GM21447 (cell line): ENCODE data around the gene GPR45.

Source experiments
- ATAC-seq: cut with Tn5 transposase; IDR thresholded peaks from one replicate; pipeline ENCODE4 v1.9.1; 2021; ENCODE audit not compliant: unreplicated experiment

Gene GPR45

DNA sequence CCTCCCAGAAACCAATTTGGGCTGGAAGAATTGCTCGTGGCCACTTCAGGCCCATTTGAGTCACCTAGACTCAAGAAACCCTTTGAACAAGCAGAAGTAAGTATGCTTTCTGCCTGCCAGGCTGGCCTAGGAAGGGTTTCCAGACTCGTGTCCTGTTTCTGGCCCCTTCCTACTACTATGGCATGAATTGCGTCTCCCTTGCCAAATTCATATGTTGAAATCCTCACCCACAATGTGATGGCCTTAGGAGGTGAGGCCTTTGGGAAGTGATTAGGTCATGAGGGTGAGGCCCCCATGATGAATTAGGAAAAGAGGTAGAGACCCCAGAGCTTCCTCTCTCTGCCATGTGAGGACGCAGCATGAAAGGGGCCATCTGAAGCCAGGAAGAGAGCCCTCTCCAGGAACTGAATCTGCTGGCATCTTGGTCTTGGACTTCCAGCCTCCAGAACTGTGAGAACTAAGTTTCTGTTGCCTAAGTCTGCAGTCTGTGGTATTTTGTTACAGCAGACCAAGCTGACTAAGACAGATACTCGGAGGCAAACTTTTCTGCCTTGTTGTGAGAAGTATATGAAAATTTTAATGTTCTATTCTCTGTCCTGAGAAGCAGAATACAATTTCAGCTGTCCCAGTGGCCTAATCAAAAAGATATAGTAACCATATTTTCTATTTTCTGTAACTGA, 13.1 kb downstream of the GPR45 start:
- no peak for ATAC-seq

DNA sequence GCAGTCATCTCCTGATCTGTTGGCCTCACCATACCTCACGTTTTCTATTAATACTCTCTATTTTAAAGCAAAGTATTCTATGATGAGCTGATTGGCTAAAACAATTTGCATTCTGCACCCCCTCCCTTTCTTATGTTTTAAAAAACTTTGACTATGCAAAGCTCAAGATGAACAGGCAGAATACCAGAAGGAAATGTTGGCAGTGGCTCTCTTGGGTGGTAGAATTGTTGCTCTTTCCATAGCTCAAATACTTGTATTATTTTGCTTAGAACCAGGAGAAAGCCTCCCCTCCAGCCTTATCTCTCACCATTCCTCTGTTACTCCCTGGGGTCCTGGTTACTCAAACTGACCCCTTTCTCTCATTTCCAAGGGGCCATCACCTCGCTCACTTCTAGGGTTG, 14.4 kb downstream of the GPR45 start:
- ATAC-seq, result no peak

DNA sequence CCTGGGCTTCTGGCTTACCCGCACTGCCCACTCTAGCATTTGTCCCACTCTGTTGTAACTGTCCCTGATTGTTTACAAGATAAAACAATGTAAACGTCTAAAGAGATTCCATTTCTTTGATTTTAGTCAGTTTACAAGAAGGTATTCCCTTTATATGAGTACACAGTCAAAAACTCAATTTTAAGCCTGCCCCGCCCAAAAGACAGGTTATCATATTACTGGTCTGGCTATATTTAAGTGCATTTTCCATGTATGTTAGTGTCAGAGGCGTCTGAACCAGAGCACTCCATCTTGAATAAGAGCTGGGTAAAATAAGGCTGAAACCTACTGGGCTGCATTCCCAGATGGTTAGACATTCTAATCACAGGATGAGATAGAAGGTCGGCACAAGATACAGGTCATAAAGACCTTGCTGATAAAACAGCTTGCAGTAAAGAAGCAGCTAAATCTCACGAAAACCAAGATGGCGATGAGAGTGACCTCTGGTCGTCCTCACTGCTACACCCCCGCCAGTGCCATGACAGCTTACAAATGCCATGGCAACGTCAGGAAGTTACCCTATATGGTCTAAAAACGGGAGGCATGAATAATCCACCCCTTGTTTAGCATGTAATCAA, 15.0 kb downstream of the GPR45 start:
- ATAC-seq, result no peak

DNA sequence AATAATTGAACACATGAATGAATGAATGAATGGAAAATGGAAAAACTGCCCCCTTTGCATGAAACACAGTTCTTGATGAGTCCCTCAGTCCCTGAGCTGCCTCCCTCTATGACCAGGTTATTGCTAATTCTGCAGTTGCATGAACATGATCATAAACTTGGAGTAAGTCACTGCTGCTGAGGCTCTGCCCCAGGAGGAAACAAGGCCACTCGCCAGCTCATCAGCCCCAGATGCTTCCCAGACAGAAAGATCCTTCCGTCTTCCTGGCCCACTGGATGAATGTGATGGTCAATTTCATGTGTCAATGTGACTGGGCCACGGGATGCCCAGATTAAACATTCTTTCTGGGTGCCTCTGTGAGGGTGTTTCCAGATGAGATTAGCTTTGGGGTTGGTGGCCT, 16.4 kb downstream of the GPR45 start:
- no peak for ATAC-seq

DNA sequence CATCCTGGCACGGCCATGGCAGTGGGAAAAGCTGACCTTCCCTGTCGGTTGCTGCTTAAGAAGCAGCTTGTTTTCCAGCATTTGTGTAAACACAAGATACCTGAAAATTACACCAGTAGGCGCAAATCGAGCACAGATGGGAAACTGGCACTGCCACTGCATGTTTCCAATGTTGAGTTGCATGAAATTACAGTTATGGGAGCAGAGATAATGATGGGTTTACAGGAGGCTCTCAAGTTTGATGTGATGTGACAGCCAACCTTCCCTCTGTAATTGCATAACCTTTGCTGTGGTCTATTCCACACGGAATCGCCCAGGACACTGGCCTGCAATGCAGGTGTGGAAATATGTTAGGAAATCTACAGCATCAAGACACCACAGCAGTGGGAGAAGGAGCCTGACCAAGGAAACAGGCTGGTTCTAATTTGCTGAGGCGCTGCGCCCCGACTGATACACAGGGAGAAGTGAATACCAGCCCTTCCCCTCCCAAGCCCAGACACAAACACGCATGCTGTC, 17.4 kb downstream of the GPR45 start:
- no peak for ATAC-seq

DNA sequence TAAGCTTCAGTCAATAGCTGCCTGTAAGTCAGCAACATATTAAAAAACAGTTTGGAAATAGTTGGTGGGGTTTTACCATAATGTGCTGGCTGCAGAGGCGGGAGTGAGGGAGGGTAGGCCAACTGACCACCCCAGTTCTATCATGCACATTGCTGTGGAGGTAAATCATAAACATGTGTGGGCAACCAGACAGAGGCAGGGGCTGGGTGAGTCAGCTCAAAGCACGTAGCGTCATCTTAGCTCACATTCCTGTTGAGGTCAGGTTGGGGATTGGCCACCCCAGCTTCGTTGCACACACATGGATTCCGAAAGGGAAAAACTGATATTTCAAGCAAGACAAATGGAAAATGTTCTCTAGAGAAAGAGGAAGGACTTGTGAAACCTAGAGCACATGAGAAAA, 19.5 kb downstream of the GPR45 start:
- no peak for ATAC-seq

DNA sequence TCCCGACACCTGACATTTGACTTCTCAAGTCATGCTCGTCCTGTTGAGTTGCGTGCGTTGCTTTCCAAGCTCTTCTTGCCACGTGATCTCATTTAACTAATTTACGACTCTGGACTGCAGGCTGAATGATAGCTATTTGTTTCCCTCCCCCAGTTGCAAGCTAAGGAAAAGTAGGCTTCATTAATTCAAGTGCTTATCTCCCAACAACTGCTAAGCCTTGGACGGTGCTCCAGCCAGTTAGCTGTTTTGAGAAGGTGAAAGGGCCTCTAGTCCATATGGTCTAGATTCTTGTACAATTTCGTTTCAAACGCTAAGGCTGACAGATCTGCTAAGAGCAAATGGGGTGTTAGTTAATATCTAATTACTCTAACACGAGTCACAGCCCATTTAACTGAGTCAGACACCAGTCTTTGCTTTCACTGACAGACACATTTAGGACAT, 21.1 kb downstream of the GPR45 start:
- ATAC-seq, result no peak

DNA sequence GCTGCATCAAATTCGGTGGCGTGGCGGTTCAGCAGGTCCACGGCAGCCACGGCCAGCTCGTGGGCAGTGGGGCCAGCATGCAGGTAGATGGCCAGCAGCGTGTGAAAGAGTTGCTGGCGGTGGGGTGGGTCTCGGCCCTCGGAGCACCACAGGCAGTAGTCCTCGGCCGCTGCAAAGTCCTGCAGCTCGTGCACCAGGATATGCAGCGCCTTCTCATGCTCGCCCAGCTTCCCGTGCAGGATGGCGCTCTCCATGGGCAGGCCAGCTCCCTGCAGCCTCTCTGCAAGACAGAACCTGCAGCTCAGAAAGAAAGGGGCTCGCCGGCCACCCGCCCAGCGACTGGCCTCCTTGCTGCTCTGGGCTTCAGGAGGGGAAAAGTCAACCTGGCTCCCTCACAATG, 27.9 kb downstream of the GPR45 start:
- ATAC-seq, result no peak

DNA sequence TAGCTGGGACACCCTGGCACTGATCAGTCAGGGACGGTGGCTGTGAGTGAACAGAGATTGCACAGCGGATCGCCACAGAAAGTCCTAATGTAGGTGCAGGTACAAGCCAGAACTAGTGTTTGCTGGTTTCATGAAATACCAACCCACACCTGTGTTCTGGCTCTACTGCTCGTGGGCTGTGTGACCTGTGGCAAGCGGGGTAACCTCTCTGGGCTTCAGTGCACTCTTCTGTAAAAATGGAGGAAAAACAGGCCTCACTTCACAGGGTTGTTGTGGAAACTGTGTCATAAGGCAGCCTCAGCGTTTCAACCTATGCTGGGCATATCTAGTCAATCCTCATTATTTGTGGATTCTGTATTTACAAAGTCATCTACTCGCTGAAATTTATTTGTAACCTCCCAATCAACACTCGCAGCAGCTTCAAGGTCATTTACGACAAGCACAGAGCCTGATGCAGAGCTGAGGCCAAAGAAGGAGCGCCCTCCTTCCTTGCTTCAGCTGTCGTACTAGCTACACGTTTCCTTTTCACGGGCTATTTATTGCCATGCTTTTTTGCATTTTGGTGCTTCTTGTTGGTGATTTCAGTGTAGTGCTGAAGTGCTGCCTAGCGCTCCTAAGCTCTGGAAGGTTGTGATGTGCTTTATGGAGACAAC, 30.0 kb downstream of the GPR45 start:
- ATAC-seq, result no peak

DNA sequence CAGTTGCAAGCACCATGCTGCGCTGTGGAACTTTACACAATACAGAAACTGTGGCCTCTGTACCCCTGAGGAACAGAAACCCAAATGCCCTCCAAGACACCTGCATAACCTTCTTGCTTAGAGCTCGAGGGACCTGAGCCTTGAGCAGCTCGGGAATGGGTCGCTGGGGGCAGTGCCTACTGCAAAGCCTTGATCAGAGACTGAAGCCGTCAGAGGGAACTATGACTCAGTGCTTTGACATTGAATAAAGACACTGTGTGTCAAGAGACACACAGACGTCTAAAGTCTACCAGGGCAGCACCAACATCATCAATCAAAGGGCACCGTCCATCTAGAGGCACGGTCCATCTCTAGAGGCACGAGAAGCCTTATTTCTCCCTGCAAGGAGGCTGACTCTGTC, 30.6 kb downstream of the GPR45 start:
- ATAC-seq, result no peak

DNA sequence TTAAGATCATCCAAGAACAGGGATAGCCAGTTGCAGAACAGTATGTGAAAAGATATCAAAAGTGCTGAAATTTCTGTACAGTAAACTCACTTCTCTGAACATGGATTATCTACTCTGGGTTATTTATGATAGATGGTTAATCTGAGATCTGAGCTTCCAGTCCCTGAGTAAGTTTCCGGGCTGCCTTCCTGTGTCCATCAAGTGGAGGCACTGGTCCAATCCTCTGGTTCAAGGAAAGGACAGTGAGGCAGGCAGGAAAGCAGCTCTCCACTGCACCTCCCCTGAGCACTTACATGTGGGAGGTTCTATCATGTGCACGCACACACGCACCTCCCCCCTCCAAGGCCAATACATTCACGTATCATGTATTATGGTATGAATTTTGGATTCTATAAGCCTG, 32.5 kb downstream of the GPR45 start:
- no peak for ATAC-seq

DNA sequence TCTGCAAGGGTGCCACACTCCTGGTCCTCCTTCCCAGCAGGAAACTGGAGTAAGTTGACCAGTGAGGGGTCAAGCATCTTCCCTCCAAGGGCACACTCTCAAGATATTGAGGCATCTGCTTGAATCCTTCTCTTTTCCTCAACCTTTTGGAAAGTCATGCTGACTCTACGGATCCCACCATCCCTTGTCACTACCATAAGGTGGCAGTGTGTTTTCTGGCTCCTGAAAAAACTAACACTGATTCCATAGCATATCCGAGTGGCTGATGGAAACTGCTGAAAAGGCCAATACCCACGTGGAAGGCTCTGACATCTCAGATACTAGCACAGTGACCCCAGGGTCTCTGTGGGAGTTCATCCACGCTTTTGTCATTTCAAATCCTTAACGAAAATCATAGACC, 37.1 kb downstream of the GPR45 start:
- ATAC-seq, result no peak

DNA sequence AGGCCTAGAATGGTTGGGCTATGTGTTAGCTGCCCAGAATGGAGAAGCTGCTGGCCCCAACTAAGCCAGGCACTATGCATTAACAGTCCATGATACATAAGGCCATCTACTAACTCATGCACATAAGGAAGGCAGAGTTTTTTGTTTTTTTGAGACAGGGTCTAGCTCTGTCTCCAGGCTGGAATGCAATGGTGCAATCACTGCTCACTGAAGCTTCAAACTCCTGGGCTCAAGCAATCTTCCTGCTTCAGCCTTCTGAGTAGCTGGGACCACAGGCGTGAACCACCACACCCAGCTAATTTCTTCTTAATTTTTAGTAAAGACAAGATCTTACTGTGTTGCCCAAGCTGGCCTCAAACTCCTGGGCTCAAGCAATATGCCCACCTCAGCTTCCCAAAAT, 37.6 kb downstream of the GPR45 start:
- ATAC-seq, result no peak

DNA sequence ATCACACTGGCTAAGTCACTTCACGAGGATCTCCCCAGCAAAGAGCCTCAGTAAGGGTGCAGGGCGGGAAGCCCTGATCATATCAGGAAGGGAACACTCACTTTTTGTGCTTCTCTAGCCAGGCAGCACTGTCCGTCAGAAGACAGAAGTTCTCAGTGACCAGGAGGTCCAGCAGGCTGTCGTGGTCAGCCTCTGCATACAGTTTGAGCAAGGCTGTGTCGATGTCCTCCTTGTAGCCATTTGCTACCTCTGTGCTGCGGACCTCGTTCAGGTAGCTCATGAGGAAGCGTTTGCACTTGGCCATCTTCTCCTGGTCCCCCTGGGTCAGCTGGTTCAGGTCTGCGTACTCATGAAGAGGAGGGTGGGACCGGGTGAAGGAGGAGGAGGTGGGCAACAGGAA, 38.7 kb downstream of the GPR45 start:
- no peak for ATAC-seq

DNA sequence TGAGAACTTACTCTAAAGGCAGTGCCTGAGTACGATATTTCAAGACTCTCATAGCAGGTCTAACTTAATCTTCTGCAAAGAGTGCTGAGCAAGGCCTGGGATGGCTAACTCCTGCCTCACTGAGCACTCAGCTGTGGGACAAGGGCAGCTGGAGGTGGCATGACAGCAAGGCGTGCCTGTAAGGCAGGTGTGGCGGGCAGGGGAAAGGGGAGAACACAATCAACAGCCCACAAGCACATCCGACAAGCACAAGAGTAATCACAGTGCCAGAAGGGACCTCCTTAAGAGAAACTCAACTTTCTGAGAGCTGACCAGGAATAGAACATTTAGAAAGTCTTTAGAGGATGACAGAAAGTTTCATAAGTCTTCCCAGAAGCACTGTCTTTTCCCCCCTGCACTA, 42.0 kb downstream of the GPR45 start:
- ATAC-seq, result no peak

DNA sequence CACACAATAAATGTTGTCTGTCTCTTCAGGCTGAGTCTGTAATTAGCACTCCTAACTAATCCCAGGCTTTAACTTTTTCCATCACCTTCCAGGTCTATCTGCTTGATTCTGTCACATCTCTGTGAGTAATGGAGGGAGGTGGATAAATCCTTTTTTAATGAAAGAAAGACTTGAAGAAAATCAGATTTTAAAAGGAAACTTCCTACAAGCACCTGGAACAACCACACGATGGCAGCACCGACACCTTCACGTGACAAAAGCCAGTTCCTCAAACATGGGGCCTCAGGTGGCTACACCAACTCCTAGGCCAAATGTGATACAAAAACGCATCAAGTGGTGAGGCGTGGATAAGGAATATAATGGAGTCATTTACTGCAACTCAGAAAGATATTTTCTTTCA, 46.1 kb downstream of the GPR45 start:
- ATAC-seq, result no peak

DNA sequence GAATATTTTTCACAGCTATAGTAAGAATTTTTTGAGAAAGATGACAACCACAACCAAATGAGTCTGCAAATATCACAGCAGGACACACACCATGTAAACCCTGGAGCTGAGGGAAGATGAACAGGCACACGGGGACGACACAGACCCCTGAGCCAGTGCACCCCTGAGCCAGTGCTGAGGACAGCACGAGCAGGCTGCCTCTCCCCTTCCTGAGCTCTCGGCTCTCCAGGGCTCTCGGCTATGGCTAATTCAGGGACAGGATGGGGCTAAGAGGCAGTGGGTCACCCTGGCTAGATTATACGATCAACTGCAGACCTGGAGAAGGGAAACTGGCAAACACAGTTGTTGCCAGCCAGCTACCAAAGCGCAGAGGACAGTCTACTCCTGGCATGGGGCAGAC, 46.6 kb downstream of the GPR45 start:
- ATAC-seq, result no peak

DNA sequence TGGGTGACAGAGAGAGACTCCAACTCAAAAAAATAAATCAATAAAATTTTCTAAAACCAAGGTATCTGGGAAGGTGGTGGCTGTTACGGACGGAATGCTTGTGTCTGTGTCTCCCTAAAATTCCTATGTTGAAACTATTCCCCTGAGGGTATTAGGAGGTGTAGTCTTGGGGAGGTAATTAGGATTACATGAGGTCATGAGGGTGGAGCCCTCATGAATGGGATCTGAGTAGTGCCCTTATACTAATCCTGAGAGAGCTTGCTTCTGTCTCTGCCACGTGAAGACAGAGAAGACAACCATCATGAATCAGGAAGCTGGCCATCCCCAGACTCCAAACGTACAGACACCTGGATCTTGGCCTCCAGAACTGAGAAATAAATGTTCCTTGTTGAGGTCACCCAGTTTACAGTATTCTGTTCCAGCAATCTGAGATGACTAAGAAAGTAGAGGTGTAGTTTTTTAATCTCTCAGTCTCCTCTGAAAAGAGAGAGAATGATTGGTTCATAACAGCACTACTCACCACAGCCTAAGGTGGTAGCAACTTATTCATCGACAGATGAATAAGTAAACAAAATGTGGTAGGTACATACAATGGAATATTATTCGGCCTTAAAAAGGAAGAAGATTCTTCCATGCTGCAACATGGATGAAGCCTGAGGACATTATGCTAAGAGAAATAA, 49.6 kb downstream of the GPR45 start:
- no peak for ATAC-seq

DNA sequence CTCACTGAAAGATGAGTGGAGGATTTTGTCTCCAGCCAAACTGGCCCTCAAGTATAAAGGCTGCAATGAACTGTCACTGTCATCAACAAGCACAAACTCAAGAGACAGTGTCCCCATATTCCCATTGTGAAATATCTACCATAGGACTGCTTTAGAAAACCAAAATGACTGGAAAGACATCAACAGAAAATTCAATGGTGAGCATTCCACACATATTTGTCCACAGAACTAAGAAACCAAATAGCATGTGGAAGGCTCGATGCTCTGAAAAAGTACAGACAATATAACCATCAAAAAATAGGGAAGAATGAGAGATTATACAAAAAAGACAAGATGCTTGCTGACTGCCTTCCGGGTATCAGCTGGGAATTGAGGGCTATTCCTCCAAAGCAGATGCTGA, 50.4 kb downstream of the GPR45 start:
- ATAC-seq, result no peak
